ENCODE data around the gene PIPOX.

GRCh38 chr17:29032013-29032856, 10.7 kb upstream of the PIPOX start:
- no peak for TF ChIP-seq SP1 (IDR thresholded peaks at IDR 0.05)
- TF ChIP-seq FOXA1 (IDR thresholded peaks at IDR 0.05): no peak
- no peak for TF ChIP-seq BHLHE40 (IDR thresholded peaks at IDR 0.05; ENCODE audit: borderline replicate concordance)
- TF ChIP-seq HDGF (IDR thresholded peaks at IDR 0.05; ENCODE audit: borderline replicate concordance): no peak
- no peak for TF ChIP-seq L3MBTL2 (conservative IDR thresholded peaks at IDR 0.05)
- TF ChIP-seq NFRKB (IDR thresholded peaks at IDR 0.05): no peak
- TF ChIP-seq TARDBP (IDR thresholded peaks at IDR 0.05): no peak
- TF ChIP-seq LEF1 (IDR thresholded peaks at IDR 0.05; ENCODE audit: borderline replicate concordance): no peak
- no peak for TF ChIP-seq FOXM1 (IDR thresholded peaks at IDR 0.05; ENCODE audit: borderline replicate concordance)
- TF ChIP-seq ELF4 (IDR thresholded peaks at IDR 0.05): no peak
- no peak for TF ChIP-seq SUZ12 (IDR thresholded peaks at IDR 0.05)
- no peak for TF ChIP-seq PKNOX1 (IDR thresholded peaks at IDR 0.05)
- TF ChIP-seq ARNT (IDR thresholded peaks at IDR 0.05): no peak
- no peak for TF ChIP-seq ZNF384 (IDR thresholded peaks at IDR 0.05)

Data from HEK293T (cell line).